GM21360 (cell line): Measurements from ENCODE around the gene CLDN4.
"Not testable (repeated sequence)": the region's sequence is repeated elsewhere in the genome, so short reads cannot be mapped to it uniquely, and the experiment has no call there.

ENCODE experiments used
- ATAC-seq: cut with Tn5 transposase; IDR thresholded peaks from one replicate; pipeline ENCODE4 v1.9.1; 2021; ENCODE audit warnings: mild to moderate bottlenecking, moderate library complexity; ENCODE audit not compliant: unreplicated experiment

Gene CLDN4

GRCh38 chr7:73842067-73842976 is 11.5 kb downstream of the CLDN4 start, which contains the start of gene METTL27:
TSS of gene METTL27 (minus strand) at chr7:73842516. CDS start at chr7:73842140, 376 bp downstream.
- peak; percentile 84 for ATAC-seq

DNA sequence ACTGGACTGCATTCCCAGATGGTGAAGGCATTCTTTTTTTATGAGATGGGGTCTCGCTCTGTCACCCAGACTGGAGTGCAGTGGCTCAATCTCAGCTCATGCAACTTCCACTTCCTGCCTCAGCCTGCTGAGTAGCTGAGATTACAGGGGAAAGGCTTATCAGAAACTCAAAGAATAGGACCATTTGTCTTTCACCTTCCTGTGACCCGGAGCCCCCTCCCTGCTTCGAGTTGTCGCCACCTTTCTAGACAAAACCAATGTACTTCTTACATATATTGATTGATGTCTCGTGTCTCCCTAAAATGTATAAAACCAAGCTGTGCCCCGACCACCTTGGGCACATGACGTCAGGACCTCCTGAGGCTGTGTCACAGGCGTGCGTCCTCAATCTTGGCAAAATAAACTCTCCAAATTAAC is 13.3 kb downstream of the CLDN4 start:
- no peak for ATAC-seq

DNA sequence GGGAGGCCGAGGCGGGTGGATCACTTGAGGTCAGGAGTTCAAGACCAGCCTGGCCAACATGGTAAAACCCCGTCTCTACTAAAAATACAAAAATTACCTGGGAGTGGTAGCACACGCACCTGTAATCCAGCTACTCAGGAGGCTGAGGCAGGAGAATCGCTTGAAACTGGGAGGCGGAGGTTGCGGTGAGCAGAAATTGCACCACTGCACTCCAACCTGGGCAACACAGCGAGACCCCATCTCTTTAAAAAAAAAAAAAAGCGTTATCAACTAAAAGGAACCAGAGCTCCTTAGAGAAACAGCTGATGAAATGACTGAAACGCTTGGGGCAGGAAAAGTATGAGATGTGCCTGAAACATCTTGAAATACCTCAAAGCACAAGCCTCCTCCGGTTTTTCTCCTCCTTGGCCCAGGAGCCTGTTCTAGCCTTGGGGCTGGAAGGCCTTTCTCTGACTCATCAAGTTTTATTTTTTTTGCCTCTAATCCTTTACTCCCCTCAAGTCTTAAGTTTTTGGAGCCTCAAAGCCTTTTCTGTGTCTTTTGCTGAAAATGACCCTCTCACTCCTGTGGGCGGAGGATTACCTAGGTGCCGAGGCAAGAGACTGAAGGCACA is 14.2 kb downstream of the CLDN4 start:
- no peak for ATAC-seq

DNA sequence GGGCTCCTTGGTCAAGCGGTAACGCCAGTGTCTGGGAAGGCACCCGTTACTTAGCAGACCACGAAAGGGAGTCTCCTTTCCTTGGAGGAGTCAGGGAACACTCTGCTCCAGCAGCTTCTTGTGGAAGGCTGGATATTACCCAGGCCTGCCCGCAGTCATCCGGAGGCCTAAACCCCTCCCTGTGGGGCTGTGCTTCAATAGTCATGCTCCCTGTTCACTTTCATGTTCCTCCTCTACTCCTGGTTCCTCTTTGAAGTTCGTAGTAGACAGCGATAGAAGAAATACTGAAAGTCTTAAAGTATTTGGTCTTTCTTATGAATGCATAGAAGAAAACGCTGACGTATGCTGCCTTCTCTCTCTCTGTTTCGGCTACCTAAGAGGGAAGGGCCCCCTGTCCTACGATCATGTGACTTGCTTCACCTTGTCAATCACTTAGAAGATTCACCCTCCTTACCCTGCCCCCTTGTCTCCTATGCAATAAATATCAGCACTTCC is 15.0 kb downstream of the CLDN4 start:
- not testable (repeated sequence) for ATAC-seq

GRCh38 chr7:73847941-73848723 is 17.3 kb downstream of the CLDN4 start:
- no peak for ATAC-seq

- no peak for ATAC-seq
These were observed 20.0 kb downstream of the CLDN4 start for GRCh38 chr7:73850781-73851207.

DNA sequence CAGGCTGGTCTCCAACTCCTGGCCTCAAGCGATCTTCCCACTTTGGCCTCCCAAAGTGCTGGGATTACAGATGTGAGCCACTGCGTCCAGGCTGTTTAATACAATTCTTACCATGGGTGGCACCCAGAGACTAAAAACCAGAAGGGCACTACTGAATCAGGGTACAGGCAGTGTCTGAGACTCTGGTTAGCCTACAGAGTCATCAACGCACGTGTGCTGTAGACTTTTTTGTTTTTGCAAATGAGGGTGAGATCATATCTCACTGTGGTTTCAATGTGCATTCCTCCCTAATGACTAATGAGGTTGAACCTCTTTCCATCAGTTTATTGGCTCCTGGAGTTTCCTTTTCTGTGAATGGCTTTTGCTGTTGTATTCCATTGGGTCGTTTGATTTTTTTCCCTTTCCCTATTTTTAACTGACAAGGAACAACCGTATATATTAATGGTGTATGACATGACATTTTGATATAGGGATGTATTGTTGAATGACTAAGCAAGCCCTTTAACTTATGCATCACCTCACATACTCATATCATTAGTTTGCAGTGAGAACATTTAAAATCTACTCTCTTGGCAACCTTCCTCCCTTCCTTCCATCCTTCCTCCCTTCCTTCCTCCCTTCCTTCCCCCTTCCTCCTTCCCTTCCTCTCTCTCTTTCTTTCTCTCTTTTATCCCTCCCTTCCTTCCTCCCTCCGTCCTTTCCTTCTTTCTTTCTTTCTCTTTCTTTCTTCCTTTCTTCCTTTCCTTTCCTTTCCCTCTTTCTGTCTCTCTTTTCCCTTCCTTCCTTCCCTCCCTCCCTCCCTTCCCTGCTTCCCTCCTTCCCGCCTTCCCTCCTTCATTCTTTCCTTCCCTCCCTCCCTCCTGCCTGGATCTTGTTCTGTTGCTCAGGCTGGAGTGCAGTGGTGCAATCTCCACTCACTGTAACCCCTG is 20.9 kb downstream of the CLDN4 start:
- ATAC-seq = peak; percentile 82

GRCh38 chr7:73852500-73852899 is 21.7 kb downstream of the CLDN4 start:
- no peak for ATAC-seq

- ATAC-seq = no peak
These were observed 26.1 kb downstream of the CLDN4 start for GRCh38 chr7:73856941-73857340.

DNA sequence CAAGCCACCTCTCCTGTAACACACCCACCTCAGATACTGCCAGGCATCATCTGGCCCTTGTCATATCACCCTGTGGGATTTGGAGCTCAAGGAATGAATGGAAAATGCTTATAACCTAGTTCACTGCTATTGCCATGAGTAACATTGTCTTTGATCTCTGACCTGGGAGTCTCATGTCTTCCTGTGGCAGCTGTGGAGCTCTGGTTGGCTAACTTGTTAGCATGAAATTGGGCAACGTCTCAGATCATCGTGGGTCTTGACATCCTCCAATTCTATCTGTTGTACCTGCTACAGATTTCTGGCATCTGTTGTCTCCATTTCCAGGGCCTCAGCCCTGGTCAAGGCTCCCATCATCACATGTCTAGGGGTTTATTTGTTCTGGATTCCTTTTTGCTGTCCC is 28.0 kb downstream of the CLDN4 start:
- ATAC-seq = no peak

DNA sequence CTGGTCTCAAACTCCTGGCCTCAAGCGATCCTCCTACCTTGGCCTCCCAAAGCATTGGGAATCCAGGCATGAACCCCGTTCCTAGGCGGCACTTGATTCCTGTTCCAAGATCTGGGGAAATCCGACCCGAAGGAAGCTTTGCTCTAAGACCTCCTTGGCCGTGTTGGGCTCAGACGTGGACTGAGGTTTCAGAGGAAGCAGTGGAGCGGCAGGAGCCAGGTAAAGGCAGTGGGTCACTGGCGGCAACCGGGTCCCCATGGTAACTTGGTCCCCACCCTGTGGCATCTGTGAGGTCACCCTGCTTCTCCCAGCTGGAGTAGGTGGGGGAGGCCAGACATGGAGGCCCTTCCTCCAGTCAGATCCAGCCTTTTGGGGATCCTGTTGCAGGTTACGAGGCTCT is 30.1 kb downstream of the CLDN4 start, which contains the start of gene TMEM270:
TSS of gene TMEM270 (plus strand) at position 301 of the 400 bp plus-strand sequence. CDS start at position 337, 36 bp downstream.
- ATAC-seq = no peak

DNA sequence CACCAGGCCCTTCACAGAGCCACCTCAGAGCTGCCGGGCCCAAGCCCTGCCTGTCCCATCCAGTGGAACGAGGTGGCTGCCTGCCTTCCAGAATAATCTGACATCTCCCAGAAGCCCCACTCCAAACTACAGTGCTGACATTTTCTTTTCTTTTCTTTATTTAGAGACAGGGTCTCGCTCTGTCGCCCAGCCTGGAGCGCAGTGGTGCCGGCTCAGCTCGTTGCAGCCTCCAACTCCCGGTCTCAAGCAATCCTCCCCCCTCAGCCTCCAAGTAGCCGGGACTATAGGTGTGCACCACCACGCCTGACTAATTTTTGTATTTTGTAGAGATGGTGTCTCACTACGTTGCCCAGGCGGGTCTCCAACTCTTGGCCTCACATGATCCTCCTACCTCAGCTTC is 30.5 kb downstream of the CLDN4 start:
- ATAC-seq = no peak

DNA sequence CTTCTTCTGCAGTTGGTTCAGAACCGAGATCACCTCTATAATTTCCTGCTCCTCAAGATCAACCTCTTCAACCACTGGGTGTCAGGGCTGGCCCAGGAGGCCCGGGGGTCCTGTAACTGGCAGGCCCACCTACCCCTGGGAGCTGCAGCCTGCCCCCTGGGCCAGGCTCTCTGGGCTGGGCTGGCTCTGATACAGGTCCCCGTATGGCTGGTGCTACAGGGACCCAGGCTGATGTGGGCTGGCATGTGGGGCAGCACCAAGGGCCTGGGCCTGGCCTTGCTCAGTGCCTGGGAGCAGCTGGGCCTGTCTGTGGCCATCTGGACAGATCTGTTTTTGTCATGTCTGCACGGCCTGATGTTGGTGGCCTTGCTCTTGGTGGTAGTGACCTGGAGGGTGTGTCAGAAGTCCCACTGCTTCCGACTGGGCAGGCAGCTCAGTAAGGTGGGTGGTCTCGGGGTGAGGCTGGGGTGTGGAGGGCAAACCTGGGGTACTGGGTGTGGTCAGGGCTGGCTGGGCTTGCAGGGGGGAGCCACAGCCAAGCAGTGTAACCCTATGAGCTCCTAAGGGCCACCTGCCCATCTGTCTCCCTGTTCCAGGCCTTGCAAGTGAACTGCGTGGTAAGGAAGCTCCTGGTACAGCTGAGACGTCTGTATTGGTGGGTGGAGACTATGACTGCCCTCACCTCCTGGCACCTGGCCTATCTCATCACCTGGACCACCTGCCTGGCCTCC is 34.4 kb downstream of the CLDN4 start:
- ATAC-seq = no peak

DNA sequence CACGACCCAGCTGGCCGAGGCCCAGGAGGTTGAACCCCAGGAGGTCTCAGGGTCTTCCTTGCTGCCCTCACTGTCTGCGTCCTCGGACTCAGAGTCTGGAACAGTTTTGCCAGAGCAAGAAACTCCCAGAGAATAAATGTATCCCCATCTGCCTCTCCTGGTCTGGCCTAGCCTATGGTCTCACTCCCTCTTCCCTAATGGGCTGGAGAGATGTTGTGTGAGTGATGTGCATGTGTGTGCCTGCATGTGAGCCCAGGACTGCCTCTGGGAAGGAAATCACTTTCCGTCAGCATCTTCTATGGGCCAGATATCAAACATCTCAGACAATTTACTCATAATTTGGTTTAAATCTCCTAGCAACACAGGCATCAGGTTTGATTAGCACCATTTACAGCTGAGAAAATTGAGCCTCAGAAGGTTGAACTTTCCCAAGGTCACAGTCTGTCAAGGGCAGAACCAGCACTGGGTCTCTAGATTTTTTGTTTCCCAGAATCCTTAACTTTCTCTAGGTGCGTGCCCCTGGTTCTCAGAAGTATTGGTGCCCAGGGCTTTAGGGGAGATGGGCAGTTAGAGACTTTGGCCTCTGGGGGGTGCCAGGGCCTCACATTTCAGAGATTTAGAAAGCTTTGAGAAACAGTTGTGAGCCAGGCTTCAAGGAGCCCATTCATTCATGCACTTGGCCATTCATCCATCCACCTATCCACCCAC is 35.1 kb downstream of the CLDN4 start:
- no peak for ATAC-seq

DNA sequence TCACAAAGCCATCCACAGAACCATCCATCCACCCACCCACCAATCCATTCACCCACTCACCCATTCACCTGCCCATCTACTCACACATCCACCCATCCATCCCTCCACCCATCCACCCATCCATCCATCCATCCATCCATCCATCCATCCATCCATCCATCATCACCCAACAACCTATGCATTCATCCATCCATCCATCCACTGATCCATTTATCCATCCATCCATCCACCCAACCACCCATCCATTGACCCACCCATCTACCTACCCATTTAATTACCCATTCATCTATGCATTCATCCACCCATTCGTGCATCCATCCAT is 35.6 kb downstream of the CLDN4 start:
- ATAC-seq = no peak

DNA sequence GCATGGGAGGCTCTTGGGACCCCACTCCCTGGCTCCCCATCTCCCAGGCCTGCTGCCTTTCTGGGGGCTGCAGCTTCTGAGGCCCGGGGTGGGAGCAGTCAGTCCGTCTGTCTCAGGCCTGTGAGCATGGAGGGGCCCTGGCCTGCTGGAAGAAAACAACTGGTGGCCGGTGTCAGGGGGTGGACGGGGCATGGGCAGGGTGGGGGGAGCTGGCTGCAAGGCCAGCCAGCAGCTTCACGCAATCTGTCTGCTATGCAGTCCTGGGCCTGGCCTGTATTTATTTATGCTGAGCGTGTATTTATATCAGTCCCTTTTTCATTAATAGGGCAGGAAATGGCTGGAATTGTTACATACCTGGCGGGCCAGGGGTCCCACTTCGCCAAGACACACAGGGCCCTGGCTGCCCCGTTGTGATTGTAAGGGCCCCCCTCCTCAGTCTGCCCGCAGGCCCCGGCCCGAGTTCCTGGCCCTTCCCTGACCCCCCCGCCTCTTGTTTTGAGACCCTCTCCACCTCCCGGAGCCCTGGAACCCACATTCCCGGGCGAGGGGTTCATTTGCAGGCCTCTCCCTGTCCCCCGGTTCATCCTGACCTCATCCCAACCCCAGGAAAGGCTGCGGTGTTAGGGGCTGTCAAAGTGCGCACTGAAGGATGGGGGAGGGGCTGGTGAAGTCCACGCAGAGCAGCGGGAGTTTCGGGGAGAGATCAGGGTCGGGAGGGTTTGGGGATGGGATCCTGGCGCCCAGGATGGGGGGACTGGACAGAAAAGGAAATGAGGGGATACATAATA is 38.4 kb downstream of the CLDN4 start:
- ATAC-seq = no peak

GRCh38 chr7:73870041-73870492 is 39.3 kb downstream of the CLDN4 start:
- ATAC-seq = no peak
